HEK293T (cell line): ENCODE data around the gene WASF2.

Experiments used
- CTCF ChIA-PET: fragments of 350-600 bp; formaldehyde crosslinking; extraction: SDS; loops from one replicate; lab custom pipeline; 2021; ENCODE audit warnings: antibody characterized with exemption, inconsistent platforms; lab: Yijun Ruan, JAX
- POLR2A ChIA-PET: fragments of 350-600 bp; formaldehyde crosslinking; extraction: SDS; loops from one replicate; lab custom pipeline; 2020; ENCODE audit warnings: antibody characterized with exemption, inconsistent platforms; lab: Yijun Ruan, JAX
- DNase-seq: peaks from one replicate; pipeline ENCODE4 v3.0.0; 2012; ENCODE audit warnings: mixed read lengths; ENCODE audit errors: extremely low spot score
- ARNT ChIP-seq: fragments of 450-650 bp; IDR thresholded peaks from 2 replicates; pipeline ENCODE4 v1.6.1; 2017; ENCODE audit warnings: mild to moderate bottlenecking
- BHLHE40 ChIP-seq: fragments of 450-650 bp; IDR thresholded peaks from 2 replicates; pipeline ENCODE4 v1.6.1; 2016; ENCODE audit warnings: mild to moderate bottlenecking, moderate library complexity, borderline replicate concordance
- CTBP1 ChIP-seq: fragments of 450-650 bp; IDR thresholded peaks from 2 replicates; pipeline ENCODE4 v1.6.1; 2016; ENCODE audit warnings: borderline replicate concordance
- ELF4 ChIP-seq: fragments of 450-650 bp; IDR thresholded peaks from 2 replicates; pipeline ENCODE4 v1.6.1; 2017; ENCODE audit warnings: antibody characterized with exemption
- FOXA1 ChIP-seq: fragments of 450-650 bp; IDR thresholded peaks from 2 replicates; pipeline ENCODE4 v1.6.1; 2016; ENCODE audit warnings: mild to moderate bottlenecking
- FOXK2 ChIP-seq: fragments of 450-650 bp; IDR thresholded peaks from 2 replicates; pipeline ENCODE4 v1.6.1; 2016; ENCODE audit warnings: mild to moderate bottlenecking
- FOXM1 ChIP-seq: fragments of 450-650 bp; IDR thresholded peaks from 2 replicates; pipeline ENCODE4 v1.6.1; 2017; ENCODE audit warnings: mild to moderate bottlenecking, borderline replicate concordance
- HDGF ChIP-seq: fragments of 450-650 bp; IDR thresholded peaks from 2 replicates; pipeline ENCODE4 v1.6.1; 2017; ENCODE audit warnings: antibody characterized with exemption, borderline replicate concordance
- L3MBTL2 ChIP-seq: fragments of 450-650 bp; conservative IDR thresholded peaks from 2 replicates; pipeline ENCODE4 v1.6.1; 2016; ENCODE audit warnings: mild to moderate bottlenecking
- LEF1 ChIP-seq: fragments of 450-650 bp; IDR thresholded peaks from 2 replicates; pipeline ENCODE4 v1.6.1; 2017; ENCODE audit warnings: mild to moderate bottlenecking, borderline replicate concordance
- NFRKB ChIP-seq: fragments of 450-650 bp; IDR thresholded peaks from 2 replicates; pipeline ENCODE4 v1.6.1; 2016; ENCODE audit warnings: mild to moderate bottlenecking, moderate library complexity
- PKNOX1 ChIP-seq: fragments of 450-650 bp; IDR thresholded peaks from 2 replicates; pipeline ENCODE4 v1.6.1; 2016
- SP1 ChIP-seq: fragments of 450-650 bp; IDR thresholded peaks from 2 replicates; pipeline ENCODE4 v1.6.1; 2017
- SUZ12 ChIP-seq: fragments of 450-650 bp; IDR thresholded peaks from 2 replicates; pipeline ENCODE4 v1.6.1; 2016; ENCODE audit warnings: mild to moderate bottlenecking
- TARDBP ChIP-seq: fragments of 450-650 bp; IDR thresholded peaks from 2 replicates; pipeline ENCODE4 v1.6.1; 2016
- ZNF384 ChIP-seq: fragments of 450-650 bp; IDR thresholded peaks from 2 replicates; pipeline ENCODE4 v1.6.1; 2016

Gene WASF2

GRCh38 chr1:27403931-27404330, 86.0 kb downstream of the WASF2 start:
- DNase-seq: no peak
- ChIA-PET POLR2A (no interaction called here), CTCF (no interaction called here)
- TF ChIP-seq CTBP1: no peak
- TF ChIP-seq BHLHE40: no peak
- TF ChIP-seq ARNT: no peak

GRCh38 chr1:27403065-27403726, 86.8 kb downstream of the WASF2 start:
- TF ChIP-seq NFRKB (no peak), BHLHE40 (no peak), ELF4 (no peak), SUZ12 (no peak), HDGF (no peak), L3MBTL2 (no peak), LEF1 (no peak), PKNOX1 (peak; percentile 55), CTBP1 (no peak)
- ChIA-PET POLR2A (no interaction called here), CTCF (interaction anchor here (1.4 kb wide), 1 partner anchor 36 kb away, joined by 3 read pairs; the partner anchor contains the start of gene MAP3K6)
- no peak for DNase-seq

GRCh38 chr1:27402349-27402754, 87.6 kb downstream of the WASF2 start:
- ChIA-PET POLR2A (no interaction called here), CTCF (interaction anchor here (1.4 kb wide), 1 partner anchor 36 kb away, joined by 3 read pairs; the partner anchor contains the start of gene MAP3K6)
- DNase-seq: no peak
- no peak for TF ChIP-seq ARNT
- no peak for TF ChIP-seq CTBP1
- no peak for TF ChIP-seq SP1
- no peak for TF ChIP-seq ELF4
- TF ChIP-seq SUZ12: no peak
- no peak for TF ChIP-seq BHLHE40
- no peak for TF ChIP-seq HDGF
- no peak for TF ChIP-seq TARDBP
- no peak for TF ChIP-seq FOXM1
- TF ChIP-seq PKNOX1: no peak
- TF ChIP-seq LEF1: no peak
- TF ChIP-seq ZNF384: no peak
- no peak for TF ChIP-seq FOXA1
- no peak for TF ChIP-seq L3MBTL2
- no peak for TF ChIP-seq FOXK2

GRCh38 chr1:27400963-27401341, 89.0 kb downstream of the WASF2 start:
- CTCF ChIA-PET: interaction anchor here (1.4 kb wide), 1 partner anchor 15 kb away, joined by 3 read pairs; no protein-coding TSS in a partner anchor
- POLR2A ChIA-PET: no interaction called here
- TF ChIP-seq HDGF: no peak
- TF ChIP-seq PKNOX1: no peak
- no peak for TF ChIP-seq FOXA1
- TF ChIP-seq SP1: no peak
- TF ChIP-seq LEF1: no peak
- no peak for TF ChIP-seq FOXM1
- TF ChIP-seq L3MBTL2: no peak
- no peak for DNase-seq

GRCh38 chr1:27400082-27400962, 89.6 kb downstream of the WASF2 start:
- ChIA-PET POLR2A (no interaction called here), CTCF (interaction anchor here (1.4 kb wide), 1 partner anchor 16 kb away, joined by 3 read pairs; no protein-coding TSS in a partner anchor)
- DNase-seq: no peak

More at GRCh38 chr1:27400082-27400962, 89.6 kb downstream of the WASF2 start:
- TF ChIP-seq FOXK2: no peak
- no peak for TF ChIP-seq L3MBTL2
- TF ChIP-seq FOXM1: no peak
- TF ChIP-seq ELF4: no peak
- TF ChIP-seq SUZ12: no peak
- TF ChIP-seq FOXA1: no peak
- no peak for TF ChIP-seq SP1
- no peak for TF ChIP-seq BHLHE40
- TF ChIP-seq HDGF: no peak
- no peak for TF ChIP-seq ARNT
- TF ChIP-seq CTBP1: no peak
- no peak for TF ChIP-seq ZNF384
- TF ChIP-seq TARDBP: no peak
- no peak for TF ChIP-seq NFRKB
- TF ChIP-seq LEF1: no peak
- no peak for TF ChIP-seq PKNOX1
